Smooth muscle cell (in vitro differentiated cells): ENCODE results near the gene TBC1D22B. TPM values are rescaled to one million over a fixed set of nuclear protein-coding genes. Genes with fewer than 3 reads are reported as not detected.

Experiments
- DNase-seq: peaks from one replicate; lab custom pipeline; 2025; ENCODE audit not compliant: unreplicated experiment; lab: John Stamatoyannopoulos, UW
- H2AFZ ChIP-seq: fragments of 200-600 bp; sonication (generic); 2 replicates; pipeline ENCODE4 v1.6.0; 2016; ENCODE audit warnings: antibody characterized with exemption, low read depth, mild to moderate bottlenecking
- H3F3A ChIP-seq: fragments of 200-600 bp; sonication (generic); 2 replicates; pipeline ENCODE4 v1.6.0; 2017; ENCODE audit warnings: antibody characterized with exemption, low read depth
- H3K27ac ChIP-seq: fragments of 200-600 bp; sonication (generic); 2 replicates; pipeline ENCODE4 v1.5.1; 2016; ENCODE audit warnings: low read depth, mild to moderate bottlenecking
- H3K27me3 ChIP-seq: fragments of 200-600 bp; sonication (generic); 2 replicates; pipeline ENCODE4 v1.6.1; 2016; ENCODE audit warnings: low read depth, mild to moderate bottlenecking
- H3K36me3 ChIP-seq: fragments of 200-600 bp; sonication (generic); 2 replicates; pipeline ENCODE4 v1.5.1; 2016; ENCODE audit warnings: low read depth
- H3K4me1 ChIP-seq: fragments of 200-600 bp; sonication (generic); 2 replicates; pipeline ENCODE4 v1.5.1; 2016; ENCODE audit warnings: low read depth
- H3K4me2 ChIP-seq: fragments of 200-600 bp; sonication (generic); 2 replicates; pipeline ENCODE4 v1.6.0; 2016; ENCODE audit warnings: mild to moderate bottlenecking
- H3K4me3 ChIP-seq: fragments of 200-600 bp; sonication (generic); 2 replicates; pipeline ENCODE4 v1.5.1; 2016; ENCODE audit warnings: mild to moderate bottlenecking
- H3K79me2 ChIP-seq: fragments of 200-600 bp; sonication (generic); 2 replicates; pipeline ENCODE4 v1.6.0; 2016; ENCODE audit warnings: low read depth, mild to moderate bottlenecking
- H3K9ac ChIP-seq: fragments of 200-600 bp; sonication (generic); 2 replicates; pipeline ENCODE4 v1.6.0; 2016; ENCODE audit warnings: low read depth
- H3K9me3 ChIP-seq: fragments of 200-600 bp; sonication (generic); replicated peaks from 2 replicates; pipeline ENCODE4 v1.5.1; 2016; ENCODE audit warnings: low read depth
- H4K20me1 ChIP-seq: fragments of 200-600 bp; sonication (generic); 2 replicates; pipeline ENCODE4 v1.6.0; 2016; ENCODE audit warnings: low read depth
- WGBS: methylation state at CpG from one replicate; pipeline ENCODE4 v1.1.7; 2016; ENCODE audit warnings: low lambda C conversion rate; 5-methylcytosine and 5-hydroxymethylcytosine counted together
- polyA plus RNA-seq: library from polyadenylated mRNA; unstranded; fragments of >200 nt; fragmentation: Nextera tagmentation; extraction: Ambion mirVana; gene quantifications from 2 replicates; pipeline ENCODE4 v1.2.1, GENCODE V29; 2016
- total RNA-seq: library from RNA; depleted of rRNA; stranded (reverse); fragments of >200 nt; gene quantifications from 2 replicates; pipeline ENCODE4 v1.2.3, GENCODE V29; 2014
- TF ChIP-seq, protein P1 (sequence below): fragments of 200-600 bp; sonication (generic); IDR thresholded peaks from 2 replicates; pipeline ENCODE4 v1.5.1; 2017; ENCODE audit warnings: borderline replicate concordance, mild to moderate bottlenecking, antibody characterized with exemption; ENCODE audit not compliant: insufficient read depth, poor library complexity, severe bottlenecking

Gene TBC1D22B
- total and polyA plus RNA-seq, 2 experiments from 2014 or later: 5.6 to 7.2 TPM

DNA sequence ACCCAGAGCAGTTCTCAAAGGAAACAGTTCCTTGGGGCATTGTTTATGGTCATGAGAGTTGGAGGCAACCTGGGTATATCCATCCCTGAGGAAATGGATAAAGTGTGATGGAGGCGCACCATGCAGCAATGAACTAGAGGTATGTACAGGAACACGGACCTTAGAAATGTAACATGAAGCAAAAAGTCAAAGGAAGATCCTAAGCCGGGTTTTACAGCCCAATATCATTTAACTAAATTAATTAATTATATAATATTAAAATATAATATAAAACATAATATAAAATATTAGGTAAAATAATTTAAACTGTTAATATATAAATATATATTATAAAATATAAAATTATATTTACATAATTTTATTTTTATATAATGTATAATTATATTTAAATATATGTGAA is 52.1 kb downstream of the TBC1D22B start:
- H3K9me3 ChIP-seq: no peaks in the 10 kb centered on the region
- no peaks in the 10 kb centered on the region for H3K79me2 ChIP-seq
- no peak overlapping the region for H3K27ac ChIP-seq
- H3F3A ChIP-seq: no peaks in the 10 kb centered on the region
- H3K27me3 ChIP-seq: no peaks in the 10 kb centered on the region
- H3K4me2 ChIP-seq: no peak overlapping the region
- peaks cover 5% of the 10 kb centered on the region for H4K20me1 ChIP-seq
- WGBS: 85% methylated on average over 3 of the region's 3 CpGs
- H3K36me3 ChIP-seq: no peaks in the 10 kb centered on the region
- H3K4me1 ChIP-seq: no peaks in the 10 kb centered on the region
- no peak for DNase-seq
- H2AFZ ChIP-seq: no peak overlapping the region
- no peak overlapping the region for H3K9ac ChIP-seq
- no peak overlapping the region for H3K4me3 ChIP-seq
- TF ChIP-seq, protein P1, sequence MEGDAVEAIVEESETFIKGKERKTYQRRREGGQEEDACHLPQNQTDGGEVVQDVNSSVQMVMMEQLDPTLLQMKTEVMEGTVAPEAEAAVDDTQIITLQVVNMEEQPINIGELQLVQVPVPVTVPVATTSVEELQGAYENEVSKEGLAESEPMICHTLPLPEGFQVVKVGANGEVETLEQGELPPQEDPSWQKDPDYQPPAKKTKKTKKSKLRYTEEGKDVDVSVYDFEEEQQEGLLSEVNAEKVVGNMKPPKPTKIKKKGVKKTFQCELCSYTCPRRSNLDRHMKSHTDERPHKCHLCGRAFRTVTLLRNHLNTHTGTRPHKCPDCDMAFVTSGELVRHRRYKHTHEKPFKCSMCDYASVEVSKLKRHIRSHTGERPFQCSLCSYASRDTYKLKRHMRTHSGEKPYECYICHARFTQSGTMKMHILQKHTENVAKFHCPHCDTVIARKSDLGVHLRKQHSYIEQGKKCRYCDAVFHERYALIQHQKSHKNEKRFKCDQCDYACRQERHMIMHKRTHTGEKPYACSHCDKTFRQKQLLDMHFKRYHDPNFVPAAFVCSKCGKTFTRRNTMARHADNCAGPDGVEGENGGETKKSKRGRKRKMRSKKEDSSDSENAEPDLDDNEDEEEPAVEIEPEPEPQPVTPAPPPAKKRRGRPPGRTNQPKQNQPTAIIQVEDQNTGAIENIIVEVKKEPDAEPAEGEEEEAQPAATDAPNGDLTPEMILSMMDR: no peak

DNA sequence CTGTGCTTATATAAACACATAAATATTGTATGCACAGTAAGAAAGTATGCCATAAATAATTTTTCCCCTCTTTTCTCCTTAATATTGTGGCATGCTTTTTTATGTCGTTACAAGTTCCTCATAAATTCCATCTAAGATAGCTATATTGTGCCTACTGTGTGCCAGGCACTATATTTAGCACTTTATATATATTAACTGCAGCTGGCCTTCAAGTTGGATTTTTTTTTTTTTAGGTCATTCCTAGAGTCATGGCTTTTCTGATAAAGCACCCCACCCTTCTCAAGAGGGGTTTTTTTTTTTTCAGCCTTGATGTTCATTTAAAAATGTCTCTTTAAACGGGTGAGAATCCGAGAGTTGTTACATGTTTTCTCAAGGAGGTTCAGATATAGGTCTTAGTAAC is 53.4 kb downstream of the TBC1D22B start:
- Histone ChIP-seq H3K9me3 (no peaks in the 10 kb centered on the region), H3K4me3 (no peak overlapping the region), H3K4me1 (no peaks in the 10 kb centered on the region), H4K20me1 (peaks cover 13% of the 10 kb centered on the region), H2AFZ (no peak overlapping the region), H3K79me2 (no peaks in the 10 kb centered on the region), H3K4me2 (peak overlapping the region; percentile 30), H3F3A (no peaks in the 10 kb centered on the region), H3K9ac (no peak overlapping the region), H3K27ac (no peak overlapping the region), H3K36me3 (no peaks in the 10 kb centered on the region), H3K27me3 (no peaks in the 10 kb centered on the region)
- WGBS: 90% methylated on average over 3 of the region's 3 CpGs
- TF ChIP-seq, protein P1: no peak
- no peak for DNase-seq

DNA sequence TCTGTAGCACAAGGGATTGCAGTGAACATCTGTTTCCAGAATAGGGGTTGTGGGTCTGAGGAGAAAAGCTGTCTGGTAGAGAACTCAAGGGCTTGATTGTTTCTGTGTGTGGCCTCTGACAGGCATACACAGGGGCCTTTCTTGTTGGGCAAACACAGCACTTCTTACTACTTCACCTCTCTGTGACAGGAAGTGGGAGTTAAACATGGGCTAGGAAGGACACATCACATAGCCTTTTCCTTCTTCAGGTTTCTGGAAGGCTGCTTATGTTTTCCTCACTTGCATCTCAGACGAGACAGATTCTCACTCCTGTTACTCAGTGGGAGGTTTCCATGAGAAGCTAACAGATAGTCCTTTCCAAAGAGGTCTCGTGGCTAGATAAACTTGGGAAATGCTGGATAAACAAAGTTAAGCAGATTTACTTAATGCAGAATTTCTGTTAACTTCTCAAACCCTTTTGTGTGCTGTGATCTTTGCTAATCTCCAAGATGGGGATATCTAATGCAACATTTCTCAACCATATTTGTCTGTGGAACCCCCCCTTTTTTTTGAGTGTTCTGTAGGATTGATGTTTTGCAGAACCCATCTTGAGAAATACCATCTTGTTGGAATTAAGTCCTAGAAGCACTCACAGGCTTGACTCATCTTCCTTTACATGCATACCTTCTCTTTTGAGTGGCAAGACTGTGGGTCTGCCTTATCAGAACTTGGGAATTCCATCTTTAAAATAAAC is 54.3 kb downstream of the TBC1D22B start:
- DNase-seq: no peak
- Histone ChIP-seq H4K20me1 (peaks cover 16% of the 10 kb centered on the region), H3K4me1 (no peaks in the 10 kb centered on the region), H3K9me3 (no peaks in the 10 kb centered on the region), H2AFZ (no peak overlapping the region), H3K27ac (peak overlapping the region; percentile 48), H3F3A (no peaks in the 10 kb centered on the region), H3K36me3 (no peaks in the 10 kb centered on the region), H3K27me3 (no peaks in the 10 kb centered on the region), H3K79me2 (no peaks in the 10 kb centered on the region), H3K9ac (no peak overlapping the region), H3K4me3 (no peak overlapping the region), H3K4me2 (peak overlapping the region; percentile 30)
- 12% methylated on average over 2 of the region's 2 CpGs for WGBS
- TF ChIP-seq, protein P1: no peak
